Caco-2 (cell line): ENCODE measurements around the gene GABRD. TPM values are rescaled to one million over a fixed set of nuclear protein-coding genes. Genes with fewer than 3 reads are reported as not detected.
A peak's percentile ranks its signal among the peaks of the same experiment; 100 is the strongest.

Experiments
- BruUV-seq: library from RNA; stranded (reverse); fragments of 400-500 nt; replicated peaks from 2 replicates; lab custom pipeline; 2021; lab: Mats Ljungman, UMichigan
- CTCF ChIA-PET: fragments of 300-600 bp; sonication (Branson Sonifier 250); formaldehyde crosslinking; loops from one replicate; lab custom pipeline; 2022; ENCODE audit warnings: antibody characterized with exemption; lab: Charles Lee
- POLR2A ChIA-PET: fragments of 300-600 bp; sonication (Branson Sonifier 250); formaldehyde crosslinking; loops from one replicate; lab custom pipeline; 2022; ENCODE audit warnings: antibody characterized with exemption; lab: Charles Lee
- DNase-seq, 2 experiments: peaks; one replicate each; pipeline versions ENCODE4 v3.0.0 to v3.0.0-alpha.2; 2020 to 2022
- H3K27me3 ChIP-seq: replicated peaks from 2 replicates; pipeline ENCODE4 v1.6.0; 2011; ENCODE audit warnings: low read length; ENCODE audit not compliant: control insufficient read depth, insufficient read depth
- H3K36me3 ChIP-seq: 2 replicates; pipeline ENCODE4 v1.5.1; 2011; ENCODE audit warnings: low read length; ENCODE audit not compliant: control insufficient read depth, insufficient read depth
- H3K4me1 ChIP-seq: fragments of 250-450 bp; sonication (Bioruptor Pico); 2 replicates; pipeline ENCODE4 v1.5.1; 2020; ENCODE audit warnings: mild to moderate bottlenecking
- H3K4me3 ChIP-seq: 2 replicates; pipeline ENCODE4 v1.5.1; 2011; ENCODE audit warnings: low read depth, mild to moderate bottlenecking, control low read depth, low read length
- H3K9me3 ChIP-seq: fragments of 250-450 bp; sonication (Bioruptor Pico); 2 replicates; pipeline ENCODE4 v1.5.1; 2020; ENCODE audit warnings: mild to moderate bottlenecking, moderate library complexity
- H3K27ac Mint-ChIP-seq: one replicate; pipeline ENCODE4 v1.8.0; 2022; ENCODE audit warnings: mixed read lengths; ENCODE audit not compliant: unreplicated experiment
- H3K27me3 Mint-ChIP-seq: one replicate; pipeline ENCODE4 v1.8.0; 2022; ENCODE audit warnings: mixed read lengths; ENCODE audit not compliant: insufficient read depth, unreplicated experiment
- H3K36me3 Mint-ChIP-seq: one replicate; pipeline ENCODE4 v1.8.0; 2022; ENCODE audit warnings: mild to moderate bottlenecking, mixed read lengths; ENCODE audit not compliant: insufficient read depth, unreplicated experiment
- H3K4me1 Mint-ChIP-seq: one replicate; pipeline ENCODE4 v1.8.0; 2022; ENCODE audit warnings: low read depth, mixed read lengths; ENCODE audit not compliant: unreplicated experiment
- H3K4me3 Mint-ChIP-seq: one replicate; pipeline ENCODE4 v1.8.0; 2022; ENCODE audit warnings: mild to moderate bottlenecking, moderate library complexity, mixed read lengths; ENCODE audit not compliant: unreplicated experiment
- H3K9me3 Mint-ChIP-seq: one replicate; pipeline ENCODE4 v1.8.0; 2022; ENCODE audit warnings: mixed read lengths; ENCODE audit not compliant: unreplicated experiment
- CTCF ChIP-seq, 2 experiments: fragments of 200-600 bp in 1 of 2; IDR thresholded peaks; 1 replicate in 1 of 2; 2 replicates in 1 of 2; pipeline versions ENCODE4 v1.5.1 to v1.8.0; 2011 to 2022; ENCODE audit warnings: antibody characterized with exemption in 1 of 2, control low read depth in 1 of 2, inconsistent platforms in 1 of 2, low read depth in 1 of 2, low read length in 1 of 2, mild to moderate bottlenecking in 1 of 2, moderate library complexity in 1 of 2; ENCODE audit not compliant: insufficient read depth in 1 of 2, severe bottlenecking in 1 of 2, unreplicated experiment in 1 of 2
- intact Hi-C: fragments of 100-400 bp; cut with micrococcal nuclease; formaldehyde crosslinking; loops from one replicate; pipeline ENCODE4 v1.10.0; 2022; ENCODE audit not compliant: unreplicated experiment
- total RNA-seq: library from RNA; stranded (reverse); gene quantifications from 2 replicates; pipeline ENCODE4 v1.2.3, GENCODE V29; 2022

The GABRD gene
- total RNA-seq, 1 experiment from 2014 or later, result 0.34 TPM

- POLR2A ChIA-PET, result no interaction called here
These were observed 18.7 kb upstream of the GABRD start for GRCh38 chr1:2000432-2000831.

GRCh38 chr1:2000850-2001249 lies 18.3 kb upstream of the GABRD start:
- Histone ChIP-seq H3K9me3 (no peaks in the 10 kb centered on the region), H3K36me3 (no peaks in the 10 kb centered on the region), H3K4me1 (peaks cover 7% of the 10 kb centered on the region), H3K4me3 (no peak overlapping the region), H3K27me3 (no peaks in the 10 kb centered on the region)
- ChIA-PET CTCF (interaction anchor here (1.6 kb wide), 1 partner anchor 46 kb away, joined by 7 read pairs; no protein-coding TSS in a partner anchor), POLR2A (no interaction called here)
- intact Hi-C loops, result loop anchor here (5.0 kb wide), 1 partner anchor 46 kb away; no protein-coding TSS in a partner anchor
- H3K4me1 Mint-ChIP-seq, result no peaks in the 10 kb centered on the region
- no peaks in the 10 kb centered on the region for H3K27me3 Mint-ChIP-seq
- H3K36me3 Mint-ChIP-seq, result no peaks in the 10 kb centered on the region
- peak overlapping the region; percentile 74 for H3K27ac Mint-ChIP-seq
- TF ChIP-seq CTCF (IDR thresholded peaks at IDR 0.05; ENCODE audit: insufficient read depth in 1 of 2, low read depth in 1 of 2, low read length in 1 of 2, severe bottlenecking in 1 of 2, unreplicated experiment in 1 of 2), result no peak
- no peaks in the 10 kb centered on the region for H3K9me3 Mint-ChIP-seq
- no TSS peak for BruUV-seq
- H3K4me3 Mint-ChIP-seq, result no peak overlapping the region
- no peak for DNase-seq

More at GRCh38 chr1:2000432-2000831, 18.7 kb upstream of the GABRD start:
- DNase-seq, result no peak
- Mint-ChIP-seq H3K27me3 (no peaks in the 10 kb centered on the region), H3K4me3 (no peak overlapping the region), H3K36me3 (no peaks in the 10 kb centered on the region), H3K4me1 (no peaks in the 10 kb centered on the region), H3K27ac (peak overlapping the region; percentile 74), H3K9me3 (no peaks in the 10 kb centered on the region)
- intact Hi-C loops, result loop anchor here (5.0 kb wide), 1 partner anchor 47 kb away; no protein-coding TSS in a partner anchor
- CTCF ChIA-PET, result no interaction called here
- no peaks in the 10 kb centered on the region for H3K9me3 ChIP-seq
- no peaks in the 10 kb centered on the region for H3K27me3 ChIP-seq
- no peaks in the 10 kb centered on the region for H3K36me3 ChIP-seq
- TF ChIP-seq CTCF (IDR thresholded peaks at IDR 0.05; ENCODE audit: insufficient read depth in 1 of 2, low read depth in 1 of 2, low read length in 1 of 2, severe bottlenecking in 1 of 2, unreplicated experiment in 1 of 2), result no peak
- no peak overlapping the region for H3K4me3 ChIP-seq
- H3K4me1 ChIP-seq, result peaks cover 7% of the 10 kb centered on the region
- BruUV-seq, result no TSS peak

- no TSS peak for BruUV-seq
- Mint-ChIP-seq H3K4me3 (no peak overlapping the region), H3K27me3 (no peaks in the 10 kb centered on the region), H3K27ac (peak overlapping the region; percentile 74), H3K4me1 (no peaks in the 10 kb centered on the region), H3K9me3 (no peaks in the 10 kb centered on the region), H3K36me3 (no peaks in the 10 kb centered on the region)
- H3K4me3 ChIP-seq, result no peak overlapping the region
- DNase-seq, result peak; percentile 80 to 86
- intact Hi-C loops, result loop anchor here (5.0 kb wide), 1 partner anchor 45 kb away; no protein-coding TSS in a partner anchor
- no peaks in the 10 kb centered on the region for H3K9me3 ChIP-seq
- ChIA-PET POLR2A (no interaction called here), CTCF (interaction anchor here (0.6 to 1.6 kb wide), 3 partner anchors 42 to 45 kb away, joined by 3 to 12 read pairs (median 7); no protein-coding TSS in a partner anchor)
- no peak for TF ChIP-seq CTCF (IDR thresholded peaks at IDR 0.05; ENCODE audit: insufficient read depth in 1 of 2, low read depth in 1 of 2, low read length in 1 of 2, severe bottlenecking in 1 of 2, unreplicated experiment in 1 of 2)
- peaks cover 7% of the 10 kb centered on the region for H3K4me1 ChIP-seq
- no peaks in the 10 kb centered on the region for H3K36me3 ChIP-seq
- H3K27me3 ChIP-seq, result no peaks in the 10 kb centered on the region
These were observed 17.3 kb upstream of the GABRD start for GRCh38 chr1:2001773-2002411.
